Loucy (cell line): ENCODE data around the gene NCOA1.

ENCODE experiments used
- CTCF ChIP-seq: fragments of 200-600 bp; sonication (generic); conservative IDR thresholded peaks from 2 replicates; pipeline ENCODE4 v1.5.1; 2014; ENCODE audit warnings: mild to moderate bottlenecking, antibody characterized with exemption, low read length
- EZH2phosphoT487 ChIP-seq: fragments of 200-600 bp; IDR thresholded peaks from 2 replicates; pipeline ENCODE4 v1.6.1; 2018; ENCODE audit warnings: antibody characterized with exemption, mild to moderate bottlenecking, moderate library complexity, borderline replicate concordance

GRCh38 chr2:24576617-24577016 lies 85.6 kb downstream of the NCOA1 start:
- no peak for TF ChIP-seq EZH2phosphoT487
- TF ChIP-seq CTCF, result no peak
